Prostate gland (tissue), 2 donors: ENCODE data around the gene ALAD. TPM values are rescaled to one million over a fixed set of nuclear protein-coding genes. Genes with fewer than 3 reads are reported as not detected.

Source experiments
- DNase-seq: peaks from one replicate; pipeline ENCODE4 v3.0.0-alpha.2; 2019; ENCODE audit warnings: low spot score
- H3K27ac ChIP-seq, 2 donors: fragments of 200-600 bp; sonication (generic); 2 replicates each; pipeline ENCODE4 v1.5.1; 2017 to 2019
- H3K27me3 ChIP-seq: fragments of 200-600 bp; sonication (generic); replicated peaks from 2 replicates; pipeline ENCODE4 v1.5.1; 2019; ENCODE audit not compliant: insufficient read depth
- H3K36me3 ChIP-seq, 2 donors: fragments of 200-600 bp; sonication (generic); 1 replicate in 1 of 2; 2 replicates in 1 of 2; pipeline versions ENCODE4 v1.5.1 to v1.8.1; 2017 to 2019
- H3K4me1 ChIP-seq: fragments of 200-600 bp; sonication (generic); replicated peaks from 2 replicates; pipeline ENCODE4 v1.5.1; 2019
- H3K4me3 ChIP-seq, 2 donors: fragments of 200-600 bp; sonication (generic); 2 replicates each; pipeline ENCODE4 v1.5.1; 2017 to 2019
- H3K9me3 ChIP-seq: fragments of 200-600 bp; sonication (generic); 2 replicates; pipeline ENCODE4 v1.5.1; 2017
- POLR2A ChIP-seq: fragments of 450-650 bp; IDR thresholded peaks from one replicate; pipeline ENCODE4 v1.6.1; 2016; ENCODE audit warnings: antibody characterized with exemption, mild to moderate bottlenecking
- POLR2AphosphoS5 ChIP-seq: sonication (generic); formaldehyde crosslinking; IDR thresholded peaks from one replicate; pipeline ENCODE4 v1.6.1; 2017; ENCODE audit warnings: antibody characterized with exemption
- WGBS: methylation state at CpG from one replicate; pipeline ENCODE4 v1.1.5; 2018; 5-methylcytosine and 5-hydroxymethylcytosine counted together
- intact Hi-C: fragments of 100-400 bp; cut with DNase I; formaldehyde crosslinking; loops from one replicate; pipeline ENCODE4 v1.14.2; 2022
- total RNA-seq, 2 donors: library from RNA; depleted of rRNA; stranded (reverse); fragments of >200 nt; gene quantifications; one replicate each; pipeline ENCODE4 v1.1.0, GENCODE V29; 2016
- TF ChIP-seq, protein P1 (sequence below), 4 experiments: fragments of 200-600 bp in 2 of 4; fragments of 450-650 bp in 2 of 4; sonication (generic) in 2 of 4; IDR thresholded peaks; 1 replicate in 3 of 4; 2 replicates in 1 of 4; pipeline ENCODE4 v1.5.1; 2016 to 2019; ENCODE audit warnings: antibody characterized with exemption in 4 of 4, mild to moderate bottlenecking in 2 of 4, moderate library complexity in 2 of 4

Gene ALAD
- total RNA-seq, 2 donors from 2014 or later = 59.8 to 103 TPM

- TF ChIP-seq, protein P1, sequence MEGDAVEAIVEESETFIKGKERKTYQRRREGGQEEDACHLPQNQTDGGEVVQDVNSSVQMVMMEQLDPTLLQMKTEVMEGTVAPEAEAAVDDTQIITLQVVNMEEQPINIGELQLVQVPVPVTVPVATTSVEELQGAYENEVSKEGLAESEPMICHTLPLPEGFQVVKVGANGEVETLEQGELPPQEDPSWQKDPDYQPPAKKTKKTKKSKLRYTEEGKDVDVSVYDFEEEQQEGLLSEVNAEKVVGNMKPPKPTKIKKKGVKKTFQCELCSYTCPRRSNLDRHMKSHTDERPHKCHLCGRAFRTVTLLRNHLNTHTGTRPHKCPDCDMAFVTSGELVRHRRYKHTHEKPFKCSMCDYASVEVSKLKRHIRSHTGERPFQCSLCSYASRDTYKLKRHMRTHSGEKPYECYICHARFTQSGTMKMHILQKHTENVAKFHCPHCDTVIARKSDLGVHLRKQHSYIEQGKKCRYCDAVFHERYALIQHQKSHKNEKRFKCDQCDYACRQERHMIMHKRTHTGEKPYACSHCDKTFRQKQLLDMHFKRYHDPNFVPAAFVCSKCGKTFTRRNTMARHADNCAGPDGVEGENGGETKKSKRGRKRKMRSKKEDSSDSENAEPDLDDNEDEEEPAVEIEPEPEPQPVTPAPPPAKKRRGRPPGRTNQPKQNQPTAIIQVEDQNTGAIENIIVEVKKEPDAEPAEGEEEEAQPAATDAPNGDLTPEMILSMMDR (IDR thresholded peaks at IDR 0.05) = no peak
- TF ChIP-seq POLR2A = no peak
- no peak for TF ChIP-seq POLR2AphosphoS5
- Histone ChIP-seq H3K27me3 (no peaks in the 10 kb centered on the region), H3K36me3 (no peaks in the 10 kb centered on the region), H3K9me3 (no peaks in the 10 kb centered on the region), H3K27ac (no peak overlapping the region), H3K4me1 (no peaks in the 10 kb centered on the region), H3K4me3 (no peak overlapping the region)
- intact Hi-C loops = no loop called here
- no peak for DNase-seq
- WGBS = 96% methylated on average over 3 of the region's 3 CpGs
These were observed 52.6 kb downstream of the ALAD start for GRCh38 chr9:113348437-113348836.

GRCh38 chr9:113345671-113346070 lies 55.4 kb downstream of the ALAD start:
- H3K27me3 ChIP-seq = no peaks in the 10 kb centered on the region
- intact Hi-C loops = no loop called here
- no peak for DNase-seq
- 3% methylated on average over 1 of the region's 1 CpG for WGBS
- TF ChIP-seq, protein P1 (IDR thresholded peaks at IDR 0.05) = no peak
- no peak for TF ChIP-seq POLR2A
- TF ChIP-seq POLR2AphosphoS5 = no peak
- H3K9me3 ChIP-seq = no peaks in the 10 kb centered on the region
- H3K27ac ChIP-seq = no peak overlapping the region
- no peaks in the 10 kb centered on the region for H3K36me3 ChIP-seq
- H3K4me1 ChIP-seq = no peaks in the 10 kb centered on the region
- no peak overlapping the region for H3K4me3 ChIP-seq

DNA sequence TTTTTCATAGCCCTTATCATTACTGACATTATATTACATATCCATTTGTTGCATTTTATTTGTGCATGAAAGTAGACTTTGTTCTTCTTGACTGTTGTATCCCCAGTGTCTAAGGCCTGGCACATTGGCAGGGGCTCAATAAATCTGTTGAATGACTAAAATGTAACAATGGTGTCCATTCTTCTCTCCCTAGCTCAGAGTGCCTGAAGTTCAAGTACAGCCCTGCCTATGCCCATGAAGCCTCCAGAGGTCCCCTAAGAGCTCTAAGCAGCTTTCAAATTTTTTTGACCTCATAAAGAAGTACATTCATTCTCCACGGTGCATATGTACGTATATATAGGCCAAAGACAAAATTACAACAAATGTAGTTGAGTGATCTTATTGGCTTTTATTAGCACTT lies 55.9 kb downstream of the ALAD start:
- Histone ChIP-seq H3K9me3 (no peaks in the 10 kb centered on the region), H3K27ac (no peak overlapping the region), H3K4me3 (no peak overlapping the region), H3K27me3 (no peaks in the 10 kb centered on the region), H3K4me1 (no peaks in the 10 kb centered on the region), H3K36me3 (no peaks in the 10 kb centered on the region)
- TF ChIP-seq, protein P1 (IDR thresholded peaks at IDR 0.05) = no peak
- TF ChIP-seq POLR2A (no peak), POLR2AphosphoS5 (no peak)
- intact Hi-C loops = no loop called here
- no peak for DNase-seq
- WGBS = 47% methylated on average over 2 of the region's 2 CpGs

DNA sequence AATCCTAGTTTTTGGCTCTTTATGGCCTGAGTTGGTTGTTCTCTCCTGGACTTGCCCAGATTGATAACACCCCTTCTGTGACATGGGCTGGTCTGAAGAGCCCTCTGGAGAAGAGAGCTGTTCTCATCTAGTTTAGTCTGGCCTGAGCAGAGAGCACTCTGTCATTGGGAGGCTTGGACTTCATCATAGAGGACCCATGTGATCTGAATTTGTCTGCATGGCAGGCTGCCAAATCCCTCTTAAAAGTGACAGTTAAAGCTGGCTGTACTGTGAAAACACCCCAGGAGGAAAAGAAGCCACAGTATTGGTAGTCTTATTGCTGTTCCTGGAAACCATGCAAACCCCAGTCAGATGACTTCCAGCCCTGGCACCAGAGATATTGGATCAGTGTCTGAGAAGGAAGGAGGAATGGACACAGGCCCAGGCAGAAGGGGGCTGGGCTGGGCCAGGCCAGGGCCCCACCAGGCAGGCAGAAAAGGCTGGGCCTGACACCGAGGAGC lies 57.3 kb downstream of the ALAD start:
- Histone ChIP-seq H3K4me1 (no peaks in the 10 kb centered on the region), H3K36me3 (no peaks in the 10 kb centered on the region), H3K27ac (peak overlapping the region; percentile 63 to 70), H3K27me3 (no peaks in the 10 kb centered on the region), H3K9me3 (no peaks in the 10 kb centered on the region), H3K4me3 (no peak overlapping the region)
- WGBS = 31% methylated on average over 1 of the region's 1 CpG
- peak; percentile 21 for TF ChIP-seq POLR2A
- TF ChIP-seq, protein P1 (IDR thresholded peaks at IDR 0.05) = no peak
- peak; percentile 87 for TF ChIP-seq POLR2AphosphoS5
- peak; percentile 88 for DNase-seq
- intact Hi-C loops = no loop called here

GRCh38 chr9:113341712-113342410 lies 59.2 kb downstream of the ALAD start:
- no peaks in the 10 kb centered on the region for H3K36me3 ChIP-seq
- TF ChIP-seq POLR2A (no peak), POLR2AphosphoS5 (peak; percentile 58)
- TF ChIP-seq, protein P1 (IDR thresholded peaks at IDR 0.05) = no peak
- no peaks in the 10 kb centered on the region for H3K9me3 ChIP-seq
- peak overlapping the region in 1 of 2 donors; percentile 9 for H3K27ac ChIP-seq
- H3K4me1 ChIP-seq = no peaks in the 10 kb centered on the region
- H3K27me3 ChIP-seq = no peaks in the 10 kb centered on the region
- DNase-seq = peak; percentile 73
- 50% methylated on average over 9 of the region's 9 CpGs for WGBS
- no peak overlapping the region for H3K4me3 ChIP-seq
- intact Hi-C loops = no loop called here
